ENCODE data around the gene MRPL23.

The MRPL23 gene

GRCh38 chr11:1998861-1999260 is 51.7 kb downstream of the MRPL23 start:
- Histone ChIP-seq H3K9me3 (ENCODE audit: insufficient read depth, low read length) (no peaks in the 10 kb centered on the region), H3K27ac (ENCODE audit: low read depth, low read length) (no peak overlapping the region), H3K4me2 (ENCODE audit: low read depth, low read length, poor library complexity, severe bottlenecking) (no peak overlapping the region), H3K36me3 (ENCODE audit: low read length) (no peaks in the 10 kb centered on the region), H3K9ac (ENCODE audit: low read length) (no peak overlapping the region), H2AFZ (ENCODE audit: low read depth, low read length, severe bottlenecking) (no peak overlapping the region), H3F3A (ENCODE audit: insufficient read depth) (no peaks in the 10 kb centered on the region), H3K4me3 (ENCODE audit: insufficient read depth, low read length, poor library complexity, severe bottlenecking) (no peak overlapping the region), H4K20me1 (ENCODE audit: low read depth, low read length) (no peaks in the 10 kb centered on the region), H3K79me2 (ENCODE audit: insufficient read depth, low read length) (no peaks in the 10 kb centered on the region), H3K27me3 (ENCODE audit: low read length) (no peaks in the 10 kb centered on the region), H3K9me2 (replicated peaks; ENCODE audit: insufficient read depth, low read length) (no peaks in the 10 kb centered on the region)
- TF ChIP-seq EZH2phosphoT487 (conservative IDR thresholded peaks at IDR 0.05; ENCODE audit: low read length): no peak
- TF ChIP-seq, protein P1, sequence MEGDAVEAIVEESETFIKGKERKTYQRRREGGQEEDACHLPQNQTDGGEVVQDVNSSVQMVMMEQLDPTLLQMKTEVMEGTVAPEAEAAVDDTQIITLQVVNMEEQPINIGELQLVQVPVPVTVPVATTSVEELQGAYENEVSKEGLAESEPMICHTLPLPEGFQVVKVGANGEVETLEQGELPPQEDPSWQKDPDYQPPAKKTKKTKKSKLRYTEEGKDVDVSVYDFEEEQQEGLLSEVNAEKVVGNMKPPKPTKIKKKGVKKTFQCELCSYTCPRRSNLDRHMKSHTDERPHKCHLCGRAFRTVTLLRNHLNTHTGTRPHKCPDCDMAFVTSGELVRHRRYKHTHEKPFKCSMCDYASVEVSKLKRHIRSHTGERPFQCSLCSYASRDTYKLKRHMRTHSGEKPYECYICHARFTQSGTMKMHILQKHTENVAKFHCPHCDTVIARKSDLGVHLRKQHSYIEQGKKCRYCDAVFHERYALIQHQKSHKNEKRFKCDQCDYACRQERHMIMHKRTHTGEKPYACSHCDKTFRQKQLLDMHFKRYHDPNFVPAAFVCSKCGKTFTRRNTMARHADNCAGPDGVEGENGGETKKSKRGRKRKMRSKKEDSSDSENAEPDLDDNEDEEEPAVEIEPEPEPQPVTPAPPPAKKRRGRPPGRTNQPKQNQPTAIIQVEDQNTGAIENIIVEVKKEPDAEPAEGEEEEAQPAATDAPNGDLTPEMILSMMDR (IDR thresholded peaks at IDR 0.05; ENCODE audit: insufficient read depth, low read length, poor library complexity, severe bottlenecking): no peak

DNA sequence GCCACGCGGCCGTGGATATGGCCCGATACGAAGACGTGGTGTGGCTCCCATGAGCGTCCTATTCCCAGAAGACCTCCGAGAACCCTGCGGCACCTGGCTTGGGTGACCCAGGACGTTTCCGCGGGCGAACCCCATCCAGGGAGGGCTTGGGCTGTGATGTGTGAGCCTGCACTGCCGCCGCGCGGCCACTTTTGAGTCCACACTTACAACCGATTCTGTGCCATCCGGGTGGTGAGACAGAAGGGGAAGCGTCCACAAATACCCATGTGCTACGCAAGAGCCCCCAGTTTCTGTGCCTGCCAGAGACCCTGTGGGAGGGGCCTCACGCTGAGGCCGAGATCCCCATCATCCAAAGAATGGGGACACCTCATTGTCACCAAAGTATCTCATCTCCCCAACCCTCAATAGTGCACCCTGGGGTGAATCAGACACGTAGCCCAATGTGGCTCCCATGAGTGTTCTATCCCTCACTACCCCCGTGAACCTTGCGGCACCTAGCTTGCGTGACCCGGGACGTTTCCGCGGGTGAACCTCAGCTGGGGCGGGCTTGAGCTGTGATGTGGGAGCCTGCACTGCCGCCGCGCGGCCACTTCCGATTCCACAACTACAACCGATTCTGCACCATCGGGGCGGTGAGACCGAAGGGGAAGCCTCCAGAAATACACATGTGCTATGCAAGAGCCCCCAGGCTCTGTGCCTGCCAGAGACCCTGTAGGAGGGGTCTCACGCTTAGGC is 55.1 kb downstream of the MRPL23 start:
- Histone ChIP-seq H3K4me2 (ENCODE audit: low read depth, low read length, poor library complexity, severe bottlenecking) (no peak overlapping the region), H3K79me2 (ENCODE audit: insufficient read depth, low read length) (no peaks in the 10 kb centered on the region), H2AFZ (ENCODE audit: low read depth, low read length, severe bottlenecking) (no peak overlapping the region), H3K27ac (ENCODE audit: low read depth, low read length) (no peak overlapping the region), H3K27me3 (ENCODE audit: low read length) (no peaks in the 10 kb centered on the region), H3K9ac (ENCODE audit: low read length) (no peak overlapping the region), H3K9me3 (ENCODE audit: insufficient read depth, low read length) (no peaks in the 10 kb centered on the region), H3K4me3 (ENCODE audit: insufficient read depth, low read length, poor library complexity, severe bottlenecking) (no peak overlapping the region), H3K9me2 (replicated peaks; ENCODE audit: insufficient read depth, low read length) (no peaks in the 10 kb centered on the region), H3K36me3 (ENCODE audit: low read length) (no peaks in the 10 kb centered on the region), H3F3A (ENCODE audit: insufficient read depth) (no peaks in the 10 kb centered on the region), H4K20me1 (ENCODE audit: low read depth, low read length) (no peaks in the 10 kb centered on the region)
- TF ChIP-seq EZH2phosphoT487 (conservative IDR thresholded peaks at IDR 0.05; ENCODE audit: low read length): no peak
- TF ChIP-seq, protein P1 (IDR thresholded peaks at IDR 0.05; ENCODE audit: insufficient read depth, low read length, poor library complexity, severe bottlenecking): no peak

DNA sequence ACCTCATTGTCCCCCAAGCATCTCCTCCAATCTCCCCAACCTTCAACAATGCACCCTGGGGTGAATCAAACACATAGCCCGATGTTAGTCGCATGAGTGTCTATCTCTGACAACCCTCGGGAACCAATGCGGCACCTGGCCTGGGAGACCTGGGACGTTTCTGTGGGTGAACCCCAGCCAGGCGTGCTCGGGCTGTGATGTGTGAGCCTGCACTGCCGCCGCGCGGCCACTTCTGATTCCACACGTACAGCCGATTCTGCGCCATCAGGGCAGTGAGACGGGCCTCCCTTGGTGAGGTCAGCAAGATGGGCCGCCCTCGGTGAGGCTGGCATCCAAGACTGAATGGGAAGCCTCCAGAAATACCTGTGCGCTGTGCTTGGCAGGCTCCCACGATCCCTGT is 55.7 kb downstream of the MRPL23 start:
- Histone ChIP-seq H4K20me1 (ENCODE audit: low read depth, low read length) (no peaks in the 10 kb centered on the region), H3K9me2 (replicated peaks; ENCODE audit: insufficient read depth, low read length) (no peaks in the 10 kb centered on the region), H3K79me2 (ENCODE audit: insufficient read depth, low read length) (no peaks in the 10 kb centered on the region), H3F3A (ENCODE audit: insufficient read depth) (no peaks in the 10 kb centered on the region), H3K9ac (ENCODE audit: low read length) (no peak overlapping the region), H2AFZ (ENCODE audit: low read depth, low read length, severe bottlenecking) (no peak overlapping the region), H3K27me3 (ENCODE audit: low read length) (no peaks in the 10 kb centered on the region), H3K36me3 (ENCODE audit: low read length) (no peaks in the 10 kb centered on the region), H3K4me3 (ENCODE audit: insufficient read depth, low read length, poor library complexity, severe bottlenecking) (no peak overlapping the region), H3K9me3 (ENCODE audit: insufficient read depth, low read length) (no peaks in the 10 kb centered on the region), H3K4me2 (ENCODE audit: low read depth, low read length, poor library complexity, severe bottlenecking) (no peak overlapping the region), H3K27ac (ENCODE audit: low read depth, low read length) (no peak overlapping the region)
- TF ChIP-seq, protein P1 (IDR thresholded peaks at IDR 0.05; ENCODE audit: insufficient read depth, low read length, poor library complexity, severe bottlenecking): no peak
- TF ChIP-seq EZH2phosphoT487 (conservative IDR thresholded peaks at IDR 0.05; ENCODE audit: low read length): no peak

All from SU-DHL-6 (cell line).